Measurements from ENCODE around the gene STRBP.

STRBP gene
- long read RNA-seq, full-length matches to known transcripts, result 1 of 10 reads
- long read RNA-seq, partial matches to known transcripts, result 2 of 10 reads
- long read RNA-seq, other reads (novel, unspliced or antisense), result 7 of 10 reads

GRCh38 chr9:123268465-123269259 lies at the start of gene STRBP:
TSS of gene STRBP (minus strand) at chr9:123268586. CDS start at chr9:123184134, 84,452 bp downstream.
- Histone ChIP-seq H3K27me3 (ENCODE audit: insufficient read depth, poor library complexity, severe bottlenecking) (no peaks in the 10 kb centered on the region), H3K4me3 (replicated peaks; ENCODE audit: insufficient read depth, low read length) (peak within 1 kb of the TSS; percentile 84), H3K27ac (replicated peaks) (peak within 1 kb of the TSS; percentile 62)
- no peak for TF ChIP-seq REST (IDR thresholded peaks at IDR 0.05; ENCODE audit: insufficient replicate concordance, low read depth)
- TF ChIP-seq POLR2AphosphoS5 (IDR thresholded peaks at IDR 0.05; ENCODE audit: low read depth), result peak; percentile 33; the same call in 1 of the 2 replicates
- DNase-seq (ENCODE audit: low read depth in 1 of 2, low spot score in 1 of 2), result peak; percentile 74 to 83

DNA sequence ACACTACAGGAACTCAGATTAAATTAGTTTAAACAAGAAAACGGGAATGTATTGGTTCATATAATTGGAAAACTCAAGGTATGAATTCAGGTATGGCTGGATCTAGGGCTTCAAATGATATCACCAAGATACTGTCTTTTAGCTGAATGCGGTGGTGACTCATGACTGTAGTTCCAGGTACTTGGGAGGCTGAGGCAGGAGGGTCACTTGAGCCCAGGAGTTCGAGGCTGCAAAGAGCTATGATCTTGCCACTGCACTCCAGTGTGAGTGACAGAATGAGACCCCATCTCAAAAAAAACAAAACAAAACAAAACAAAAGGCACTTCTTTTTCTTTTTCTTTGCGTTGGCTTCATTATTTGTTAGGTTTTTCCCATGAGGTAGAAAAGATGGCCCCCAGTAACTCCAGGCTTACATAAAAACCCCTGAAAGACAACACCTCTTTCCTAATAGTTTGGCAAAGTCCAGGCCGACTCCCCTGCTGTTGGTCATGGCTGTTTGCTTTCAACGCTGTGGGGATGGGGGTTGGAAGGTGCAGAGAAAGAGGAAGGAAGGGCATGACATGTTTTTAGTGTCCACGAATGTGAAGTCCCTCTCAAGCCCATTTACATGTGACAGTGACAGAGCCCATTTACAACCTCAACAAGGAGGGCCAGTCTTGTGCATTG lies 47.8 kb upstream of the STRBP start:
- no peak overlapping the region for H3K4me3 ChIP-seq (replicated peaks; ENCODE audit: insufficient read depth, low read length)
- peak in 1 of 2 experiments; percentile 76 for DNase-seq (ENCODE audit: low read depth in 1 of 2, low spot score in 1 of 2)
- H3K27ac ChIP-seq (replicated peaks), result peak overlapping the region; percentile 24
- H3K27me3 ChIP-seq (ENCODE audit: insufficient read depth, poor library complexity, severe bottlenecking), result no peaks in the 10 kb centered on the region
- TF ChIP-seq REST (IDR thresholded peaks at IDR 0.05; ENCODE audit: insufficient replicate concordance, low read depth) (no peak), CTCF (IDR thresholded peaks at IDR 0.05; ENCODE audit: insufficient read depth, low read length) (no peak), POLR2AphosphoS5 (IDR thresholded peaks at IDR 0.05; ENCODE audit: low read depth) (no peak), GABPA (IDR thresholded peaks at IDR 0.05; ENCODE audit: low read depth) (no peak), SPI1 (IDR thresholded peaks at IDR 0.05; ENCODE audit: borderline replicate concordance, low read depth) (no peak)

GRCh38 chr9:123315635-123316034 lies 47.2 kb upstream of the STRBP start:
- H3K27ac ChIP-seq (replicated peaks), result no peak overlapping the region
- DNase-seq (ENCODE audit: low read depth in 1 of 2, low spot score in 1 of 2), result no peak
- TF ChIP-seq SPI1 (IDR thresholded peaks at IDR 0.05; ENCODE audit: borderline replicate concordance, low read depth) (no peak), POLR2AphosphoS5 (IDR thresholded peaks at IDR 0.05; ENCODE audit: low read depth) (no peak), GABPA (IDR thresholded peaks at IDR 0.05; ENCODE audit: low read depth) (no peak), REST (IDR thresholded peaks at IDR 0.05; ENCODE audit: insufficient replicate concordance, low read depth) (no peak), CTCF (IDR thresholded peaks at IDR 0.05; ENCODE audit: insufficient read depth, low read length) (no peak)
- H3K27me3 ChIP-seq (ENCODE audit: insufficient read depth, poor library complexity, severe bottlenecking), result no peaks in the 10 kb centered on the region
- no peak overlapping the region for H3K4me3 ChIP-seq (replicated peaks; ENCODE audit: insufficient read depth, low read length)

Data from HL-60 (cell line).